Mucosa of stomach (tissue), 1 donor: ENCODE measurements around the gene CACNA1H.

Source experiments
- H3K27me3 ChIP-seq: one replicate; pipeline ENCODE4 v1.7.0; 2013; ENCODE audit warnings: mild to moderate bottlenecking, low read length; ENCODE audit not compliant: control insufficient read depth, insufficient read depth
- H3K36me3 ChIP-seq: one replicate; pipeline ENCODE4 v1.7.0; 2013; ENCODE audit warnings: low read length; ENCODE audit not compliant: control insufficient read depth, insufficient read depth
- H3K4me1 ChIP-seq: one replicate; pipeline ENCODE4 v1.7.0; 2013; ENCODE audit warnings: mild to moderate bottlenecking, low read length; ENCODE audit not compliant: control insufficient read depth, insufficient read depth
- H3K4me3 ChIP-seq: one replicate; pipeline ENCODE4 v1.7.0; 2013; ENCODE audit warnings: low read length
- H3K9ac ChIP-seq: one replicate; pipeline ENCODE4 v1.7.0; 2013; ENCODE audit warnings: mild to moderate bottlenecking, low read length, moderate library complexity
- H3K9me3 ChIP-seq: one replicate; pipeline ENCODE4 v1.7.0; 2013; ENCODE audit warnings: mild to moderate bottlenecking, low read length, moderate library complexity; ENCODE audit not compliant: control insufficient read depth
- donor health status: Pancreatic carcinoma.

Gene CACNA1H

DNA sequence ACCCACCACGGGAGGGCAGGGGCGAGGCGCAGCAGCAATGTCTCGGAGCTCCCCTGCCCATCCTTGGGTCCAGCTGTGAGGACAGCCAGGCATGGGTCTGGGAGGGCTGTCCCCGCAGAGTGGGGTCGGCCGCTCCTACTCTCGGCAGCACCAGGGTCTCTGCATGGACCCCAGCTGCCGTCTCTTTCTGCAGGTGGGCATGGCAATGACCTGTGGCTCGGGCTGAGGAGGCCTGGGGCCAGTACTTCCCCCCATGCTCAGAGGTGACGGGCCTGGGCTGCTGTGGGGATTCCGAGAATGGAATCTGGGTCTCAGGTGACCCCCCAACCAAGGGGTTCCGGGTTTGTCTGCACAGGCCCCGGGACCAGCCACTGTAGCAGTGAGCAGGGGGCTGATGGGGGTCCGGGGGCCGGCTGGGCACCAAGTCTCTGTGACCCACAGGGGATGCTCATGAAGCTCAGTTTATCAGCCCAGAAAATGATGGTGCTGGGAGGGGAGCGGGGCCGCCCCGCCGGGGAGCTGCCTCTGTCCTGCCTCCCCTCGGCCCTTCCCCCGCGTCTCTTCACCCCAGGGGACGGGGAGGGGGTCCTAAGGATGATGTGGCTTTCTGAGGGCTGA, 23.5 kb downstream of the CACNA1H start:
- H3K9me3 ChIP-seq, result no peaks in the 10 kb centered on the region
- H3K27me3 ChIP-seq, result no peaks in the 10 kb centered on the region
- no peaks in the 10 kb centered on the region for H3K36me3 ChIP-seq
- peaks cover 7% of the 10 kb centered on the region for H3K4me1 ChIP-seq
- H3K9ac ChIP-seq, result no peak overlapping the region
- no peak overlapping the region for H3K4me3 ChIP-seq

DNA sequence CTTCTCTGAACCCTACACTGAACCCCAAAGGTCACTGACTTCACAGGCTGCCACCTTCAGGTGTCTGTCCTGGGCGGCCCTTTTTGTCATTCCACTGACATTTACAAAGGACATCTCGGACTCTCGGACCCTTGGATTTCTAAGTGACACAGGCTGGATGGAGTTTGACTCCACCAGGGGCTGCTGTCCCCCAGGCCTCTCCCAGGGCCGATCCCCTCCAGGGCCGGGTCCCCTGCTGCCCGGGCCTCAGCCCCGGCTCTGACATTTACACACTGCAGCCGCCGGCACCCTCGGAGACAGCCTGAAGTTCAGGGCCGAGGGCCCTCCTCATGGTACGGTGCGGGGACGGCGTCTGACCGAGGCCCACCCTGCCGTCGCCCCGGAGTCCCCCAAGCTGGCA, 24.1 kb downstream of the CACNA1H start:
- Histone ChIP-seq H3K27me3 (no peaks in the 10 kb centered on the region), H3K4me1 (peaks cover 8% of the 10 kb centered on the region), H3K9me3 (no peaks in the 10 kb centered on the region), H3K9ac (no peak overlapping the region), H3K36me3 (no peaks in the 10 kb centered on the region), H3K4me3 (no peak overlapping the region)

DNA sequence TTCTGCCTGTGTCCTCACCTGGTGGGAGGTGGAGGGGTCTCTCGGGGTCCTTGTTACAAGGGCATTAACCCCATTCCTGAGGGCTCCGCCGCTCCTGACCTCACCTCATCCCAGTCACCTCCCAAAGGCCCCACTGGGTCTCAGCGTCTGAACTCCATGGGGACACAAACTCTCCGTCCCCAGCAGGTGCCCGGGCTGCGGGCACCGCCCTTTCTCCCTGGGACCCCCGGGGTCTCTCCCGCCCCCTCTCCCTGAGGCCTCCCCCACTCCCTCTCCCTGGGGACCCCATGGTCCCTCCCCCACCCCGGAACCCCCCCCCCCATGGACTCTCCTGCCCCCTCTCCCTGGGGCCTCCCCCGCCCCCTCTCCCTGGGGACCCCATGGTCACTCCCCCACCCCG, 24.8 kb downstream of the CACNA1H start:
- H3K9me3 ChIP-seq, result no peaks in the 10 kb centered on the region
- no peak overlapping the region for H3K9ac ChIP-seq
- peaks cover 14% of the 10 kb centered on the region for H3K4me1 ChIP-seq
- no peak overlapping the region for H3K4me3 ChIP-seq
- H3K36me3 ChIP-seq, result no peaks in the 10 kb centered on the region
- no peaks in the 10 kb centered on the region for H3K27me3 ChIP-seq

DNA sequence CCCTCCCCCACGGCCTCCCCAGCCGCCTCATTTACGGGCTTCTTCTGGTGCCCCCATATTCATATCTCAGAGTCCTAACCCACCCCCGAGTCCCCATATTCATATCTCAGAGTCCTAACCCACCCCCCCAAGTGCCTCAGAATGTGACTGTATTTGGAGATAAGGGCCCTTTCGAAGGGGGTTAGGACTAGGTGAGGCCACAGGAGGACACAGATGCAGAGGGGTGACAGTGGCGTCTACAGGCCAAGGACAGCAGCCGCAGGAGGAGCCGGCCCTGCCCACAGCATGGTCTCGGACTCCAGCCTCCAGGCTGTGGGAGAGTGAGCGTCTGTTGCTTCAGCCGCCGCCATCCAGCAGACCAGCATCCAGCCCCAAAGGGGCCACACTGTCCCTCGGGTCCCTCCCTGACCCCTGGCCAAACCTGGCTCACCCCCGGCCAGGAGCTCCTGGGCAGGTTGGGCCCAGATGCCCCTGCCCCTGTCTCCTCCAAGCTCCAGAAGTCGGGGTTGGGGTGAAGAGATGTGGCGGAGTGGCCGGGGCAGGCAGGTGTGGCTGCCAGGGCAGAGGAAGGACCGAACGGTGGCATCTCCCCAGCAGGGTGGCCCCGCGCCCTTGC, 25.5 kb downstream of the CACNA1H start:
- H3K4me3 ChIP-seq, result no peak overlapping the region
- H3K9me3 ChIP-seq, result no peaks in the 10 kb centered on the region
- H3K9ac ChIP-seq, result no peak overlapping the region
- H3K27me3 ChIP-seq, result no peaks in the 10 kb centered on the region
- peaks cover 14% of the 10 kb centered on the region for H3K4me1 ChIP-seq
- no peaks in the 10 kb centered on the region for H3K36me3 ChIP-seq

DNA sequence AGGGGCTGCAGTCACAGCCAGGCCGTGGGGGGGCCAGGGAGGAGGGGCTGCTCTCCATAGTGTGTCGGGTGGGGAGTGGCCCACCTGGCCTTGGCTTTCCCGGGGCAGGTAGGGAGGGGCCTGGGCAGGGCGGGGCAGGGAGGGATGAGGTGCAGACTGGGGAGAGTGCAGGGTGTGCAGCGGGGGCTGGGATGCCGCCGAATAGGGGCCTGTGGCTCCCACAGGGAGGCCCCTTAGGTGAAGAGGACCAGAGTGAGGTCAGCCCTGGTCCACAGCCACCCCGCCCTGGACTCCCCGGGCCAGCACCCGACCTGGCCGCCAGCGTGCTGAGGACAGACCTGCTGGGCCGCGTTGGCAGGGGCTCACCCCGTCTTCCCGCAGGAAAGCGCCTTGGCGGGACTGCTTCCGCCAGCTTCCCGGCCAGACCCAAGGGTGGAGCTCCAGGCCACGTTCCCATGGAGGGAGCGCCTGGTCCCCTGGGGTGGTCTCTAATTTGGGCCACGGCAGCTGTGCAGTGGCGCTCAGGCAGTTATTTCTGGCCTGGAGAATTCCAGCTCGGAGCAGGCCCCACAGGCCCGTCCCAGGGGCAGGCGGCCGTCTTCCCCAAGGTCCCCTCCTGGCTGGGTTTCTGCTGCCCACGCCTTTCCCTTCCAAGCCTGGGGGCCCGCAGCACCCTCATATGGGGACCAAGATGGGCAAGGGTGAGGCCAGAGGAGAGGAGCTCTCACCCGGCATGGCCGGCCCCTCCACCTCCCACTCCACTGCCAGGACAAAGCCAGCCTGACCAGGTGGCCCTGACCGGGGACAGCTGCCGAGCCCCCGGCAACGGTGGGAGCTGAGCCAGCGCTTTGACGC, 27.9 kb downstream of the CACNA1H start:
- H3K4me3 ChIP-seq, result no peak overlapping the region
- H3K9ac ChIP-seq, result no peak overlapping the region
- H3K36me3 ChIP-seq, result no peaks in the 10 kb centered on the region
- no peaks in the 10 kb centered on the region for H3K27me3 ChIP-seq
- H3K9me3 ChIP-seq, result no peaks in the 10 kb centered on the region
- peaks cover 10% of the 10 kb centered on the region for H3K4me1 ChIP-seq

DNA sequence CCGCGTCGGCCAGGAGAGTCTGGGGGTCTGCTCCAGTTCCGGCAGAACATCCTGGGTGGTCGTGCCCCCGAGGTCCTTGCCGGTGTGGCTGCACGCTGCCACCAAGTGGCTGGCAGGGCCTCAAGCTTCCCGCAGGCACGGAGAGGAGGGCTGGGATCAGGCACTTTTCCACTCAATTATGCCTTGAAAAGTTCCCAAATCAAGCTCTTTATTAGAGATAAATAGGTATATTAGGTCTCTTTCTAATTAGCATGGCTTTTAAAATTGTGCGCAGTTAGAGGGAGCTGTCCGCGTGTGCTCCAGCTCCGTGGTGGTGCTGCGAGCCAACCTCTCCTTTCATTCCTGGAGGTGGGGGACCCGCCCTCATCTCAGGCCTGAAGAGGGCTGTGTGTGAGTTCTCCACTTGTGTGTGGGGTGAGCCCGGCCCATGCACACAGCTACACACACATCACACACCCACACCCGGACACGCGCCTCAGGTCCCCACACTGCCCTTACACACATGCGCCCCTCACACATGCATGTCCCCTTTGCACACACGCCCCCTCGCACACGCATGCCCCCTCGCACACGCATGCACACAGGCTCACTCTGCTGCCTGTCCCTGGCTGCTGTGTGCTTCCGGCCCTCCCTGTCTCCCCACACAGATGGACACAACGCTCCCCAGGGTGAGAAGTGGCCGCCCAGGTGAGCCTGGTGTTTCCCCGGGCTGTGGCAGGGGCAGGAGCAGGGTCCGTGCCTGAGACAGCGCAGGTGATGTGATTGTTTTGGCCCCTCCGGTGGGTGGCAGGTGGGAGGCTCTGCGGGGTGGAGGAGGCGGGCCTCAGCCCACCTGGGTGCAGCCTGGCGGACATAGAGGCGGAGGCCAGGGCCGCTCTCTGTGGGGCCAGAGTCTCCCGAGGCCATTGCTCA, 28.8 kb downstream of the CACNA1H start:
- H3K9me3 ChIP-seq, result no peaks in the 10 kb centered on the region
- H3K36me3 ChIP-seq, result no peaks in the 10 kb centered on the region
- H3K9ac ChIP-seq, result no peak overlapping the region
- no peaks in the 10 kb centered on the region for H3K27me3 ChIP-seq
- H3K4me3 ChIP-seq, result no peak overlapping the region
- H3K4me1 ChIP-seq, result peaks cover 10% of the 10 kb centered on the region

DNA sequence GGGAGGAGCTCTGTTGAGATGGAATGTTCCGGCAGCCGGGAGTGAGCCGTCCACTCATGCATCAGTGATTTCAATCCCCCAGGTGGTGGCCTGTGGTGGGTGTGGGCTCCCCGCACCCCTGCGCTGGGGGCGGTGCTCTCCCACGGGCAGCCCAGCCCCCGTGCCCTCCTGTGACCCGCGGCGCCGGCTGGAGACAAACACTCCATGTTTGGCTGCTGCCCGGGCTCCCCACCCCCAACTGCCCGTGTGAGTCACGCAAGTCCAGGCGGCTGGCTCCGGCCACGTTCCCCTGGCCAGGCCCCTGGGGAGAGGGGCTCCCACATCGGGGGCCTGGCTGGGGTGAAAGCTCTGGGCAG, 29.4 kb downstream of the CACNA1H start:
- H3K36me3 ChIP-seq, result no peaks in the 10 kb centered on the region
- H3K27me3 ChIP-seq, result no peaks in the 10 kb centered on the region
- H3K9me3 ChIP-seq, result no peaks in the 10 kb centered on the region
- no peak overlapping the region for H3K4me3 ChIP-seq
- no peak overlapping the region for H3K9ac ChIP-seq
- H3K4me1 ChIP-seq, result peaks cover 10% of the 10 kb centered on the region

DNA sequence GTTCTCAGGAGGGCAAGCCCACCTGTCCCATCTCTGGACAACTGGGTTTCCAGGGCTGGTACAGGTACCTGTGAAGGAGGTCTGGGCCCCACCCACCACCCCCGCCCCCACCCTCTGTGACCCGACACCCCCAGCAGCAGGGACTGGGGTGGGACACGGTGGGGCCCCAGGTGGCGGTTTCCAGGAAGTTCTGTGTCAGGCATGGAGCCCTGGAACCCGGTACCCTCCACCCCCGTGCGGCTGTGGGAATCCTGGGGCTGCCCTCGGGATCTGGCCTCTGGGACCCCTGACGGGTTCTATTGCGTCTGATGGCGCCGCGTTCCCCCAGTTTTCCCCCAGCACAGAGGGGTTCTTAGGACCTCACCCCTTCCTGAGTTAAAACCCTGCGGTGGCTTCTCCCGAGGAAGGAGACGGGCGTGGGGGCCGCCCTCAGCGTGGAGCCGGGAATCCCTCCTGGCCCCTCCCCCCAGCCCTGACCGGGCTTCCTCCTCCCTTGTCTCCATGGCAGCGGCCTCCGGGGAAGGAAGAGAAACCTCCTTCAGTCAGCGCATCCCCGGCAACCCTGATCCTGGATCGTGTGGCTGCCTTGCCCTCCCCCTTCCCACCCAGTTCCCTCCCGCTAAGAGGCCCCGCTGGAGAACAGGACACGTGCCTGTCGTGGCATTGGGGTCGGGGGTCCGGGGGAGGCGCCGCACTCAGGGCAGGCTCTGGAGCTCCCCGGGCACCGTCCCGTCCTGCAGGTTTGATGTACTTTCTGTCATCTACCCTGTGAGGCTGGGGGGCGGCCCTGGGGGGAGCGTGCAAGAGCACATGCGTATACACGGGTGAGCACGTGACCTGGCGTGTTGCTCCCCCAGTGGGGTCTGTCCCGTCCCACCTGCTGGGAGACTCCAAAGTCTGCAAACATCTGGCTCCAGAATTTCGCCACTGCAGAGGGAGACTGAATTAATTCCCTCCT, 30.3 kb downstream of the CACNA1H start:
- Histone ChIP-seq H3K36me3 (no peaks in the 10 kb centered on the region), H3K4me3 (no peak overlapping the region), H3K9ac (no peak overlapping the region), H3K27me3 (no peaks in the 10 kb centered on the region), H3K9me3 (no peaks in the 10 kb centered on the region), H3K4me1 (peaks cover 10% of the 10 kb centered on the region)

DNA sequence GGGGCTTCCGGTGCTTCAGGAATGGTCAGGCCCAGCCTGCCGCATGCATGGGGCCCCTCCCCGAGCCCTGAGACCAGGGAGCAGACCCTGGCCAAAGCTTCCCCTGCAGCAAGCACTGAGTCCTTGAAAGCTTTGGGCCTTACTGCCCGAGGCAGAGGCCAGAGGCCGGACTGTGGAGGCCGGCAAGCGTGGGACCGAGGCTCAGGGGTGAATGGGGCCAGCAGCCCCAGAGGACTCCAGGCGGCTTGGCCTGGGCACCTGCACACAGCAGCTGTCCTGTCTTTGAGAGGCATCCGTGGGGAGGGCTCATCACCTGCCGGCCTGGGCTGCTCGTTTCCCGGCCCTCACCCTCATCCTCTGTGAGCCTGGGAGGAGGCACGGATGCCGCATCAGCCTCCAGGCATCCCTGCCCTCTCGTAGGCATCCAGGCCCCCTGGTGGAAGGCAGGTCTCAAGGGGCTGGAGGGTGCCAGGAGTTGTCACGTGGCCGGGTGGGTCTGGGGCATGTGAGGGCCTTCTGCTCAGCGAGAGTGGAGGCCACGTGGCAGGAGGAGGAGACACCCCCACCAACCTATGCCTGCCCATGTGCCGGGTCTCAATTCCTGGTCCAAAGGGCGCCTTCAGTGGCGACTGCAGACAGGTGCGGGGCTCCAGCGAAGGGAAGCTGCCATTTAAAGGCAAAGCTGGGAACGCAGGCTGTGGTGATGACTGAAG, 31.4 kb downstream of the CACNA1H start:
- Histone ChIP-seq H3K9ac (no peak overlapping the region), H3K27me3 (no peaks in the 10 kb centered on the region), H3K4me3 (no peak overlapping the region), H3K4me1 (peaks cover 10% of the 10 kb centered on the region), H3K9me3 (no peaks in the 10 kb centered on the region), H3K36me3 (no peaks in the 10 kb centered on the region)

DNA sequence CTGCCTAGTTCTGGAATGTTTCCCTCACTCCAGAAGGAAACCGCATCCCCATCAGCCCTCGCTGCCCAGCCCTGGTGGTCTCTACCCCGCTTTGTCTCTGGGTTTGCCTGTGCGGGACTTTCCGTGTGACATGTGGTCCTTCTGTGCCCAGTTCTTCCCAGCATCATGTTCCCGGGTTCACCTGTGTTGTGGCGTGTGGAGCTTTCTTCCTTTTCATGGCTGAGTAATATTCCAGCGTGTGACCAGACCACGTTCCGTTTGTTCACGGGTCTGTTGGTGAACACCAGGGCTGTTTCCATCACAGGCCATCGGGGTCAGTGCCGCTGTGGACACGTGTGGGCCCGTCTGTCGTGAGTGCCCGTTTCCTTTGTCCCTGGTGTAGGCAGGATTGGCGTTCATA, 32.1 kb downstream of the CACNA1H start:
- Histone ChIP-seq H3K9ac (no peak overlapping the region), H3K27me3 (no peaks in the 10 kb centered on the region), H3K36me3 (no peaks in the 10 kb centered on the region), H3K9me3 (no peaks in the 10 kb centered on the region), H3K4me1 (peaks cover 10% of the 10 kb centered on the region), H3K4me3 (no peak overlapping the region)
